Fibroblast of lung (primary cell): ENCODE data around the gene FRMD4A.

Experiments
- CTCF ChIP-seq, 2 donors: IDR thresholded peaks in 1 of 2; conservative IDR thresholded peaks in 1 of 2; 1 replicate in 1 of 2; 2 replicates in 1 of 2; pipeline ENCODE4 v1.5.1; 2011 to 2012; ENCODE audit warnings: low read length in 2 of 2, control low read depth in 1 of 2, inconsistent platforms in 1 of 2, low read depth in 1 of 2, mild to moderate bottlenecking in 1 of 2
- EZH2 ChIP-seq: IDR thresholded peaks from 2 replicates; pipeline ENCODE4 v1.5.1; 2012; ENCODE audit warnings: low read length, control low read depth, mild to moderate bottlenecking; ENCODE audit errors: missing control alignments

- no peak for TF ChIP-seq CTCF (conservative IDR thresholded peaks at IDR 0.05 in 1 of 2, IDR thresholded peaks at IDR 0.05 in 1 of 2; ENCODE audit: low read depth in 1 of 2, low read length in 2 of 2)
- TF ChIP-seq EZH2 = no peak
These were observed 541.8 kb downstream of the FRMD4A start for GRCh38 chr10:13788711-13789447.
